ENCODE measurements around the gene SDK2. TPM values are rescaled to one million over a fixed set of nuclear protein-coding genes. Genes with fewer than 3 reads are reported as not detected.

Gene SDK2
- total RNA-seq, 1 donor from 2014 or later: 11.2 TPM

DNA sequence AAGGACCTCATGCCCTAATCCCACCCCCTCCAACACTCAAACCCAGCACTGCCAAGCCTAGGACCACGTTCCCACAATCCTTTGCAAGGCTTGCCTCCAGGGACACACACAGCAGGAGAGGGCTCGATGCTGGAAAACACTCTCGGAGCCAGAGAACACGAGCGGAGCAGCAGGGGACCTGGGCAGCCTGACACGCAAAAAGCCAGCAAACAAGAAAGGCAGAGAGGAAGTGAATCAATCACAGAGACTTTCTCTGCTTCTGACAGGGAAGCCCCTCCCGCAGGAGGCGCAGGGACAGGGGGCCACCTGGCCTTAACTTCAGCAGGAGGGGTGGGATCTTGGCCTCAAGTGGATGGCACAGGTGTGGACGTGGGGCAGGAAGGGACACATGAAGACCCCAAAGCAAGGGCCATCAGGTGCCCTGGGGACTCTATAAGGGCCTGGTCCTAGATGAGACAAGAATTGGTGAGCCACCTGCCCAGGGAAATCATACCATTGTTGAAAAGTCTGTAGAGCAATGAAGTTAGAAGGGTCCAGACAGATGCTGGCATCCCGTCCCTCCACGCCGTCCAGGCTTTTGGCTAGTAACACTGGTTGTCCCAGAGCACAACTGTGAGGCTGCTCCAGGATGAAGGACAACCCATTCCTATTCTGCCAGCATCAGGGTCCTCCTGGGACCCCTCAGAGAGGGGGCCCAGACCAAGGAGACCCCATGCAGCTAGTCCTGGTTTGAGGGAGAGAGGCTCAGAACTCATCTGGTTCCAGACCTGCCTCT is 2.2 kb downstream of the SDK2 start:
- Histone ChIP-seq H3K4me1 (ENCODE audit: insufficient read depth, low read length) (peaks cover 8% of the 10 kb centered on the region), H3K4me2 (ENCODE audit: low read length) (no peak overlapping the region), H2AFZ (ENCODE audit: low read depth, low read length) (no peak overlapping the region), H3K27me3 (ENCODE audit: insufficient read depth, low read length) (peaks cover 23% of the 10 kb centered on the region), H3K79me2 (ENCODE audit: insufficient read depth, low read length) (no peaks in the 10 kb centered on the region), H3K9ac (ENCODE audit: low read length) (no peak overlapping the region), H3K9me3 (ENCODE audit: insufficient read depth, low read depth, low read length) (no peaks in the 10 kb centered on the region), H3K4me3 (ENCODE audit: insufficient read depth, low read depth, low read length) (no peak overlapping the region), H3K27ac (ENCODE audit: low read depth, low read length) (no peak overlapping the region), H4K20me1 (ENCODE audit: insufficient read depth, low read length) (peaks cover 10% of the 10 kb centered on the region), H3K36me3 (ENCODE audit: insufficient read depth, low read length) (no peaks in the 10 kb centered on the region)
- peaks cover 7% of the 10 kb centered on the region for H3K4me1 Mint-ChIP-seq (ENCODE audit: low read depth, unreplicated experiment)
- no peaks in the 10 kb centered on the region for H3K36me3 Mint-ChIP-seq (ENCODE audit: low read depth, unreplicated experiment)
- H3K27ac Mint-ChIP-seq (ENCODE audit: unreplicated experiment): no peak overlapping the region
- DNase-seq (ENCODE audit: low read depth): no peak
- H3K27me3 Mint-ChIP-seq (ENCODE audit: low read depth, unreplicated experiment): peaks cover 27% of the 10 kb centered on the region
- TF ChIP-seq, protein P1, sequence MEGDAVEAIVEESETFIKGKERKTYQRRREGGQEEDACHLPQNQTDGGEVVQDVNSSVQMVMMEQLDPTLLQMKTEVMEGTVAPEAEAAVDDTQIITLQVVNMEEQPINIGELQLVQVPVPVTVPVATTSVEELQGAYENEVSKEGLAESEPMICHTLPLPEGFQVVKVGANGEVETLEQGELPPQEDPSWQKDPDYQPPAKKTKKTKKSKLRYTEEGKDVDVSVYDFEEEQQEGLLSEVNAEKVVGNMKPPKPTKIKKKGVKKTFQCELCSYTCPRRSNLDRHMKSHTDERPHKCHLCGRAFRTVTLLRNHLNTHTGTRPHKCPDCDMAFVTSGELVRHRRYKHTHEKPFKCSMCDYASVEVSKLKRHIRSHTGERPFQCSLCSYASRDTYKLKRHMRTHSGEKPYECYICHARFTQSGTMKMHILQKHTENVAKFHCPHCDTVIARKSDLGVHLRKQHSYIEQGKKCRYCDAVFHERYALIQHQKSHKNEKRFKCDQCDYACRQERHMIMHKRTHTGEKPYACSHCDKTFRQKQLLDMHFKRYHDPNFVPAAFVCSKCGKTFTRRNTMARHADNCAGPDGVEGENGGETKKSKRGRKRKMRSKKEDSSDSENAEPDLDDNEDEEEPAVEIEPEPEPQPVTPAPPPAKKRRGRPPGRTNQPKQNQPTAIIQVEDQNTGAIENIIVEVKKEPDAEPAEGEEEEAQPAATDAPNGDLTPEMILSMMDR (IDR thresholded peaks at IDR 0.05; ENCODE audit: insufficient read depth, low read depth, low read length): no peak
- TF ChIP-seq EZH2 (IDR thresholded peaks at IDR 0.05; ENCODE audit: insufficient read depth, low read length): no peak
- no peaks in the 10 kb centered on the region for H3K9me3 Mint-ChIP-seq (ENCODE audit: unreplicated experiment)
- peak overlapping the region; percentile 60 for H3K4me3 Mint-ChIP-seq (ENCODE audit: unreplicated experiment)
- no peak for FAIRE-seq

DNA sequence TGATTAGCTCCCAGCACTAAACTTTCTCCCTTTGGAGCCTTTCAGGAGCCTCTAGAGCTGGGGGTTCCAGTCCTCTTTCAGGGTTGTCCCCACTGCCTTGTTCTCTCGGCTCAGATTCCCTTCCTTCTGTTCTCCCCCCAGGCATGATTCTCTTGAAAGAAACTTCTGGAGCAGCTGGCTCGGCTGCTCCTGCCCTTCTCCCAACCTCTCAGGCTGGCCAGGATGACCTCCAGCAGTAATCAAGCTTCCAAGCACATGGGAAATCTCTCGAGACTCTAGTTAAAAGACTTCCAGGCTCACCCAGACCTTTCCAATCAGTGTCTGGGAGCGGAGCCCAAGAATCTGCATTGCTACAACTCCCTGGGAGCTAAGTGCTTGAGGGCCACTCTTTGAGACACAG is 3.6 kb downstream of the SDK2 start:
- no peaks in the 10 kb centered on the region for H3K36me3 ChIP-seq (ENCODE audit: insufficient read depth, low read length)
- H3K27me3 ChIP-seq (ENCODE audit: insufficient read depth, low read length): peaks cover 19% of the 10 kb centered on the region
- peaks cover 8% of the 10 kb centered on the region for H3K4me1 ChIP-seq (ENCODE audit: insufficient read depth, low read length)
- H3K4me1 Mint-ChIP-seq (ENCODE audit: low read depth, unreplicated experiment): peaks cover 6% of the 10 kb centered on the region
- no peak overlapping the region for H3K27ac Mint-ChIP-seq (ENCODE audit: unreplicated experiment)
- no peak overlapping the region for H2AFZ ChIP-seq (ENCODE audit: low read depth, low read length)
- H3K36me3 Mint-ChIP-seq (ENCODE audit: low read depth, unreplicated experiment): peaks cover 2% of the 10 kb centered on the region
- TF ChIP-seq EZH2 (IDR thresholded peaks at IDR 0.05; ENCODE audit: insufficient read depth, low read length): no peak
- TF ChIP-seq, protein P1 (IDR thresholded peaks at IDR 0.05; ENCODE audit: insufficient read depth, low read depth, low read length): no peak
- no peak overlapping the region for H3K4me3 ChIP-seq (ENCODE audit: insufficient read depth, low read depth, low read length)
- H3K4me2 ChIP-seq (ENCODE audit: low read length): no peak overlapping the region
- H3K4me3 Mint-ChIP-seq (ENCODE audit: unreplicated experiment): no peak overlapping the region
- H3K27ac ChIP-seq (ENCODE audit: low read depth, low read length): no peak overlapping the region
- H3K9me3 Mint-ChIP-seq (ENCODE audit: unreplicated experiment): peaks cover 2% of the 10 kb centered on the region
- peaks cover 18% of the 10 kb centered on the region for H3K27me3 Mint-ChIP-seq (ENCODE audit: low read depth, unreplicated experiment)
- H3K9me3 ChIP-seq (ENCODE audit: insufficient read depth, low read depth, low read length): no peaks in the 10 kb centered on the region
- H3K79me2 ChIP-seq (ENCODE audit: insufficient read depth, low read length): no peaks in the 10 kb centered on the region
- peaks cover 10% of the 10 kb centered on the region for H4K20me1 ChIP-seq (ENCODE audit: insufficient read depth, low read length)
- no peak for FAIRE-seq
- no peak overlapping the region for H3K9ac ChIP-seq (ENCODE audit: low read length)
- no peak for DNase-seq (ENCODE audit: low read depth)

DNA sequence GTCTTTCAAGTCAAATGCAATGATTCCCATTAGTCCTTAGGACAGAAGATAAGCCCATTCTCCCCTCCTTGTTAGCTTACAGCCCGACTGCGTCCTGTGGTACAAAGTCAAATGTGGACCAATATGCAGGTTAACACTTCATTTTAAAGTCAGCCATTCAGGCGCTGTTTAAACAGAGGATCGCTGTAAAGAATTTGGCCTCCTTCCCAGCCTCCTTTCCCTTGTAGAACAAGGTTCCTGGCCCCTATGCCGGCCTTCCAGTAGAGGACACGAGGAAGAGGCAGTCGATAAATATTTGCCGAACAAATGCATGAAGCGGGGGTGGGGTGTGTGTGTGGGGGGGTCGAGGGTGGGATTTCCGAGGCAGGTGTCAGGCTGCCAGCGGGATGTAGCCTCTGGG is 4.3 kb downstream of the SDK2 start:
- peaks cover 23% of the 10 kb centered on the region for H3K27me3 Mint-ChIP-seq (ENCODE audit: low read depth, unreplicated experiment)
- H3K4me1 Mint-ChIP-seq (ENCODE audit: low read depth, unreplicated experiment): peaks cover 6% of the 10 kb centered on the region
- peaks cover 8% of the 10 kb centered on the region for H3K4me1 ChIP-seq (ENCODE audit: insufficient read depth, low read length)
- FAIRE-seq: no peak
- H3K4me3 Mint-ChIP-seq (ENCODE audit: unreplicated experiment): no peak overlapping the region
- H3K27ac ChIP-seq (ENCODE audit: low read depth, low read length): no peak overlapping the region
- no peaks in the 10 kb centered on the region for H3K9me3 ChIP-seq (ENCODE audit: insufficient read depth, low read depth, low read length)
- H3K9ac ChIP-seq (ENCODE audit: low read length): no peak overlapping the region
- H3K4me3 ChIP-seq (ENCODE audit: insufficient read depth, low read depth, low read length): no peak overlapping the region
- H3K36me3 Mint-ChIP-seq (ENCODE audit: low read depth, unreplicated experiment): peaks cover 2% of the 10 kb centered on the region
- TF ChIP-seq EZH2 (IDR thresholded peaks at IDR 0.05; ENCODE audit: insufficient read depth, low read length): no peak
- TF ChIP-seq, protein P1 (IDR thresholded peaks at IDR 0.05; ENCODE audit: insufficient read depth, low read depth, low read length): no peak
- H4K20me1 ChIP-seq (ENCODE audit: insufficient read depth, low read length): peaks cover 10% of the 10 kb centered on the region
- H3K9me3 Mint-ChIP-seq (ENCODE audit: unreplicated experiment): peaks cover 2% of the 10 kb centered on the region
- H2AFZ ChIP-seq (ENCODE audit: low read depth, low read length): no peak overlapping the region
- H3K27me3 ChIP-seq (ENCODE audit: insufficient read depth, low read length): peaks cover 16% of the 10 kb centered on the region
- H3K36me3 ChIP-seq (ENCODE audit: insufficient read depth, low read length): no peaks in the 10 kb centered on the region
- no peaks in the 10 kb centered on the region for H3K79me2 ChIP-seq (ENCODE audit: insufficient read depth, low read length)
- no peak overlapping the region for H3K27ac Mint-ChIP-seq (ENCODE audit: unreplicated experiment)
- DNase-seq (ENCODE audit: low read depth): no peak
- H3K4me2 ChIP-seq (ENCODE audit: low read length): no peak overlapping the region
